Neural crest cell (in vitro differentiated cells): ENCODE measurements around the gene ARHGEF12. TPM values are rescaled to one million over a fixed set of nuclear protein-coding genes. Genes with fewer than 3 reads are reported as not detected.

ENCODE experiments used
- DNase-seq: peaks from one replicate; pipeline ENCODE4 v3.0.0; 2021; ENCODE audit warnings: low read depth, mixed read lengths, low spot score
- H3K27ac Mint-ChIP-seq: one replicate; pipeline ENCODE4 v1.8.0; 2021; ENCODE audit warnings: mild to moderate bottlenecking, mixed read lengths; ENCODE audit not compliant: unreplicated experiment
- H3K27me3 Mint-ChIP-seq: 2 replicates; pipeline ENCODE4 v1.8.0; 2021; ENCODE audit warnings: low read depth, mild to moderate bottlenecking, mixed read lengths
- H3K36me3 Mint-ChIP-seq: 2 replicates; pipeline ENCODE4 v1.8.0; 2021; ENCODE audit warnings: low read depth, mild to moderate bottlenecking, mixed read lengths
- H3K4me1 Mint-ChIP-seq: 2 replicates; pipeline ENCODE4 v1.8.0; 2021; ENCODE audit warnings: mixed read lengths
- H3K4me3 Mint-ChIP-seq: one replicate; pipeline ENCODE4 v1.8.0; 2021; ENCODE audit warnings: mild to moderate bottlenecking, mixed read lengths
- H3K9me3 Mint-ChIP-seq: 2 replicates; pipeline ENCODE4 v1.8.0; 2021; ENCODE audit warnings: mixed read lengths
- total RNA-seq: library from RNA; stranded (reverse); gene quantifications from 2 replicates; pipeline ENCODE4 v1.2.1, GENCODE V29; 2021
- TF ChIP-seq, protein P1 (sequence below): fragments of 200-600 bp; sonication (generic); conservative IDR thresholded peaks from 2 replicates; pipeline ENCODE4 v1.5.0; 2021; ENCODE audit warnings: antibody characterized with exemption, mild to moderate bottlenecking

ARHGEF12 gene
- total RNA-seq, 1 donor from 2014 or later = 66.2 TPM

GRCh38 chr11:120409655-120410054, 73.4 kb downstream of the ARHGEF12 start:
- H3K27me3 Mint-ChIP-seq = no peaks in the 10 kb centered on the region
- no peak overlapping the region for H3K4me3 Mint-ChIP-seq
- H3K4me1 Mint-ChIP-seq = peaks cover 3% of the 10 kb centered on the region
- TF ChIP-seq, protein P1, sequence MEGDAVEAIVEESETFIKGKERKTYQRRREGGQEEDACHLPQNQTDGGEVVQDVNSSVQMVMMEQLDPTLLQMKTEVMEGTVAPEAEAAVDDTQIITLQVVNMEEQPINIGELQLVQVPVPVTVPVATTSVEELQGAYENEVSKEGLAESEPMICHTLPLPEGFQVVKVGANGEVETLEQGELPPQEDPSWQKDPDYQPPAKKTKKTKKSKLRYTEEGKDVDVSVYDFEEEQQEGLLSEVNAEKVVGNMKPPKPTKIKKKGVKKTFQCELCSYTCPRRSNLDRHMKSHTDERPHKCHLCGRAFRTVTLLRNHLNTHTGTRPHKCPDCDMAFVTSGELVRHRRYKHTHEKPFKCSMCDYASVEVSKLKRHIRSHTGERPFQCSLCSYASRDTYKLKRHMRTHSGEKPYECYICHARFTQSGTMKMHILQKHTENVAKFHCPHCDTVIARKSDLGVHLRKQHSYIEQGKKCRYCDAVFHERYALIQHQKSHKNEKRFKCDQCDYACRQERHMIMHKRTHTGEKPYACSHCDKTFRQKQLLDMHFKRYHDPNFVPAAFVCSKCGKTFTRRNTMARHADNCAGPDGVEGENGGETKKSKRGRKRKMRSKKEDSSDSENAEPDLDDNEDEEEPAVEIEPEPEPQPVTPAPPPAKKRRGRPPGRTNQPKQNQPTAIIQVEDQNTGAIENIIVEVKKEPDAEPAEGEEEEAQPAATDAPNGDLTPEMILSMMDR = no peak
- H3K9me3 Mint-ChIP-seq = no peaks in the 10 kb centered on the region
- DNase-seq = no peak
- no peaks in the 10 kb centered on the region for H3K36me3 Mint-ChIP-seq
- H3K27ac Mint-ChIP-seq = no peak overlapping the region

- DNase-seq = no peak
- H3K27ac Mint-ChIP-seq = no peak overlapping the region
- H3K4me1 Mint-ChIP-seq = no peaks in the 10 kb centered on the region
- H3K36me3 Mint-ChIP-seq = no peaks in the 10 kb centered on the region
- no peaks in the 10 kb centered on the region for H3K27me3 Mint-ChIP-seq
- TF ChIP-seq, protein P1 = no peak
- H3K9me3 Mint-ChIP-seq = no peaks in the 10 kb centered on the region
- H3K4me3 Mint-ChIP-seq = no peak overlapping the region
Measured at GRCh38 chr11:120410622-120411380, 74.6 kb downstream of the ARHGEF12 start.

GRCh38 chr11:120413480-120413879, 77.3 kb downstream of the ARHGEF12 start:
- TF ChIP-seq, protein P1 = no peak
- no peaks in the 10 kb centered on the region for H3K9me3 Mint-ChIP-seq
- DNase-seq = no peak
- no peak overlapping the region for H3K27ac Mint-ChIP-seq
- no peaks in the 10 kb centered on the region for H3K27me3 Mint-ChIP-seq
- H3K4me3 Mint-ChIP-seq = no peak overlapping the region
- H3K4me1 Mint-ChIP-seq = no peaks in the 10 kb centered on the region
- H3K36me3 Mint-ChIP-seq = peaks cover 2% of the 10 kb centered on the region

- no peaks in the 10 kb centered on the region for H3K27me3 Mint-ChIP-seq
- H3K4me3 Mint-ChIP-seq = no peak overlapping the region
- H3K4me1 Mint-ChIP-seq = no peaks in the 10 kb centered on the region
- H3K9me3 Mint-ChIP-seq = no peaks in the 10 kb centered on the region
- peaks cover 4% of the 10 kb centered on the region for H3K36me3 Mint-ChIP-seq
- TF ChIP-seq, protein P1 = no peak
- DNase-seq = no peak
- no peak overlapping the region for H3K27ac Mint-ChIP-seq
Measured at GRCh38 chr11:120420572-120420971, 84.4 kb downstream of the ARHGEF12 start.

DNA sequence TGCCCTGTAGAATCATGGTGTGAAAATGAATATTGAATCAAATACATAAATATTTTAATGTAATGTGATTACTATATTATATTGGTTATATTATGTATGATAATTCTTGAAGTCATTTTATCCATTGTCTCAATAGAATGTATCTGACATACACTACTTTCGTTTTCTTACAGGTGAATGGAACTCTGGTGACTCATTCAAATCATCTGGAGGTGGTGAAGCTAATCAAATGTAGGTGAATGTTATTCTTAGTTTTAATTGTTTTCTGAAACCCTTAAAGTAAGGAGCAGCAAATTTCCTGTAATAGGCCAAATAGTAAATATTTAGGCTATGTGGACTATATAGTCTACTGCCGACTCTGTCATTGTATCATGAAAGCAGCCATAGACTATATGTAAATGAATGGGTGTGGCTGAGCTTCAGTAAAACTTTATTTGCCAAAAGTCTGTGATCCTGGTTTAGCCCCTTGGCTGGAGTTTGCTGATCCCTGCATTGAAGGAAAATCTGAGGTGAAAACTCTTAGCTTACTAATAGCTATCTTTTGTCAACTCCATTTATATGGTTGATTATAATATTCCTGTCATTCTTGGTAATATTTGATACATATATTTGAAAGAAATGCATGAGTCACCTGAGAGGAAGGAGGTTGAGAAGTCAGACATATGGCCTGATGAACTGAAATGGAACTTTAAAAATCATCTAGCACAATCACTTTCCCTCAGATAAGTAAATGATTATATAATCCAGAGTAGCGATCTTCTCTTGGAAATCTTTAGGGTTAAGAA, 88.2 kb downstream of the ARHGEF12 start:
- TF ChIP-seq, protein P1 = no peak
- no peak overlapping the region for H3K27ac Mint-ChIP-seq
- no peak for DNase-seq
- H3K4me1 Mint-ChIP-seq = no peaks in the 10 kb centered on the region
- no peaks in the 10 kb centered on the region for H3K27me3 Mint-ChIP-seq
- H3K9me3 Mint-ChIP-seq = no peaks in the 10 kb centered on the region
- peaks cover 6% of the 10 kb centered on the region for H3K36me3 Mint-ChIP-seq
- H3K4me3 Mint-ChIP-seq = no peak overlapping the region
